ENCODE measurements around the gene SLC16A10.

GRCh38 chr6:111173341-111173740 lies 86.0 kb downstream of the SLC16A10 start:
- no peak for TF ChIP-seq CTCF (IDR thresholded peaks at IDR 0.05; ENCODE audit: extremely low read depth in 1 of 2, insufficient read depth in 1 of 2, low read depth in 1 of 2, low read length in 2 of 2)
- no peak for TF ChIP-seq POLR2A (IDR thresholded peaks at IDR 0.05; ENCODE audit: low read depth, low read length)
- TF ChIP-seq POLR2AphosphoS5 (IDR thresholded peaks at IDR 0.05; ENCODE audit: insufficient read depth, low read depth, low read length) = no peak

Data from endothelial cell of umbilical vein (primary cell).